ENCODE results near the gene COX6A1.

GRCh38 chr12:120422892-120423456 lies 14.9 kb upstream of the COX6A1 start:
- TF ChIP-seq CTCF (IDR thresholded peaks at IDR 0.05; ENCODE audit: extremely low read depth in 1 of 2, insufficient read depth in 1 of 2, low read depth in 1 of 2, low read length in 2 of 2) (no peak), MYC (IDR thresholded peaks at IDR 0.05; ENCODE audit: low read depth, low read length) (no peak), JUN (IDR thresholded peaks at IDR 0.05; ENCODE audit: borderline replicate concordance, insufficient read depth, insufficient read length, low read depth) (no peak), MAX (IDR thresholded peaks at IDR 0.05; ENCODE audit: insufficient read depth, insufficient read length) (no peak), EZH2 (IDR thresholded peaks at IDR 0.05; ENCODE audit: borderline replicate concordance, low read depth, low read length, severe bottlenecking) (no peak), GATA2 (IDR thresholded peaks at IDR 0.05; ENCODE audit: insufficient read depth, insufficient read length, low read depth, low read length) (no peak)
